ENCODE measurements around the gene SMIM9.
"Not testable (repeated sequence)": the region's sequence is repeated elsewhere in the genome, so short reads cannot be mapped to it uniquely, and the experiment has no call there.

Gene SMIM9

GRCh38 chrX:154834562-154834961 lies at the start of gene SMIM9:
Gene SMIM9, minus strand, starts transcription at chrX:154834662. Its CDS starts 3,806 bp downstream, at chrX:154830856.
- no peak within 1 kb of the TSS for H3K27ac ChIP-seq
- TF ChIP-seq ZFX (IDR thresholded peaks at IDR 0.05; ENCODE audit: borderline replicate concordance) (no peak), CTCF (IDR thresholded peaks at IDR 0.05) (no peak)

- not testable (repeated sequence) for H3K27ac ChIP-seq
Observed at GRCh38 chrX:154884069-154884468, 49.6 kb upstream of the SMIM9 start.

- no peak overlapping the region for H3K27ac ChIP-seq
- TF ChIP-seq CTCF (IDR thresholded peaks at IDR 0.05) (no peak), ZFX (IDR thresholded peaks at IDR 0.05; ENCODE audit: borderline replicate concordance) (no peak)
Observed at GRCh38 chrX:154873329-154873728, 38.9 kb upstream of the SMIM9 start.

GRCh38 chrX:154868522-154868921 lies 34.1 kb upstream of the SMIM9 start:
- not testable (repeated sequence) for H3K27ac ChIP-seq

- H3K27ac ChIP-seq = no peak overlapping the region
- no peak for TF ChIP-seq CTCF (IDR thresholded peaks at IDR 0.05)
- TF ChIP-seq ZFX (IDR thresholded peaks at IDR 0.05; ENCODE audit: borderline replicate concordance) = no peak
Observed at GRCh38 chrX:154855256-154855655, 20.8 kb upstream of the SMIM9 start.

- no peak overlapping the region for H3K27ac ChIP-seq
- TF ChIP-seq ZFX (IDR thresholded peaks at IDR 0.05; ENCODE audit: borderline replicate concordance) = no peak
- no peak for TF ChIP-seq CTCF (IDR thresholded peaks at IDR 0.05)
Observed at GRCh38 chrX:154850957-154851611, 16.6 kb upstream of the SMIM9 start.

- TF ChIP-seq CTCF (IDR thresholded peaks at IDR 0.05) = peak; percentile 64
- no peak for TF ChIP-seq ZFX (IDR thresholded peaks at IDR 0.05; ENCODE audit: borderline replicate concordance)
- no peak overlapping the region for H3K27ac ChIP-seq
Observed at GRCh38 chrX:154840856-154841255, 6.4 kb upstream of the SMIM9 start.

- no peak for TF ChIP-seq CTCF (IDR thresholded peaks at IDR 0.05)
- TF ChIP-seq ZFX (IDR thresholded peaks at IDR 0.05; ENCODE audit: borderline replicate concordance) = no peak
- H3K27ac ChIP-seq = no peak overlapping the region
Observed at GRCh38 chrX:154836163-154836562, 1.7 kb upstream of the SMIM9 start.
